ENCODE data around the gene GMCL1. TPM values are rescaled to one million over a fixed set of nuclear protein-coding genes. Genes with fewer than 3 reads are reported as not detected.
A peak's percentile ranks its signal among the peaks of the same experiment; 100 is the strongest.

Gene GMCL1
- total RNA-seq, 4 donors from 2014 or later: 9.3 to 15.0 (median 14.4) TPM

DNA sequence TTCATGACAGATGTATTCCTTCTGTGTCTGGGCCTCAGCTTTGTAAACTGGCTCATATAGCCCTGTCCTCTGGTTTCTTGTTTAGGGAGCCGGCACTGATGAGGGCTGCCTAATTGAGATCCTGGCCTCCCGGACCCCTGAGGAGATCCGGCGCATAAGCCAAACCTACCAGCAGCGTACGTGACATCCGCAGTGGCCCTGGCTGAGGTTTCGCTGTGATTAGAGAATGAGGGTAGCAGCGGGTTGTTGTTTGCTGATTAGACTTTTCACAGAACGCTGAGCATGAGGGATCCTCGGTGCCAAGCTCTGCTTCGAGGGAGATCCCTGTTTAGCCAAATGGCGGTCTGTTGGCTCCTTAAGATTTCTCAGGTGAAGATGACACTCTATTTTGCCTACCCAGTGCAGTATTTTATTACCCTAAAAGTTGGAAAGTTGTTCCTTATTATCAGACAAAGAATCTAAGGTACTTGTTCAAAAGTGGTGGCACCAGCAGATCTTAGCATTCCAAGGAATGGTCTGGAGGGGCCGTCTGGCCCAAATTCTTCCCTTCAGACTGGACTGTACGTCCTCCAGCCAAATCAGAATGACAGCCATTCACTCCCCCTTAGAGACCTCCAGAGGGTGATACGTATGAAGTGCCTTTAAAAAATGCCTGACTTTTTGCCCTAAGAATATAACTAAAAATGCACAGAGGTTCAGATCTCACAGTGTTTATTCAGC lies 21.5 kb upstream of the GMCL1 start:
- DNase-seq (ENCODE audit: low spot score in 2 of 2): no peak
- Histone ChIP-seq H3K9me3 (no peaks in the 10 kb centered on the region), H3K27me3 (no peaks in the 10 kb centered on the region), H3K4me3 (no peak overlapping the region), H3K36me3 (peaks cover 87% of the 10 kb centered on the region), H3K27ac (no peak overlapping the region), H3K4me1 (no peaks in the 10 kb centered on the region)
- TF ChIP-seq POLR2A (IDR thresholded peaks at IDR 0.05): no peak
- 88% methylated on average over 16 of the region's 16 CpGs for WGBS

DNA sequence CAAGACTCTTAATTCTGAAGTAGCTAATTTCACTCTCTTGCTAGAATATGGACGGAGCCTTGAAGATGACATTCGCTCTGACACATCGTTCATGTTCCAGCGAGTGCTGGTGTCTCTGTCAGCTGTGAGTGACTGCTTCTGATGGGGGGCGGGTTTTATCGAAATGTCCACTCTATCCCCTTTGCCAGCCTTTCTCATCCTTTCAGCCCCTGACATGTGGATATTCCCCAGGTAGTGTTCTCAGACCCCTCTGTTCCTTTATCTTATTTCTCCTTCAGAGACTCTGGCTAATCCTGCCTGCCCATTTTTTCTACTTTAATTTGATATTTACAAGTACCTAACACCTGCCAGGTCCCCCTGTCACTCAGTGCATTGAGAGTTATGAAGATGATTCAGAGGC lies 18.9 kb upstream of the GMCL1 start:
- Histone ChIP-seq H3K27me3 (no peaks in the 10 kb centered on the region), H3K4me1 (no peaks in the 10 kb centered on the region), H3K36me3 (peaks cover 88% of the 10 kb centered on the region), H3K9me3 (no peaks in the 10 kb centered on the region), H3K27ac (no peak overlapping the region), H3K4me3 (no peak overlapping the region)
- no peak for TF ChIP-seq POLR2AphosphoS5 (IDR thresholded peaks at IDR 0.05)
- TF ChIP-seq POLR2A (IDR thresholded peaks at IDR 0.05): no peak
- TF ChIP-seq EP300 (IDR thresholded peaks at IDR 0.05): no peak
- no peak for TF ChIP-seq CTCF (IDR thresholded peaks at IDR 0.05)
- 94% methylated on average over 6 of the region's 6 CpGs for WGBS
- no peak for DNase-seq (ENCODE audit: low spot score in 2 of 2)

DNA sequence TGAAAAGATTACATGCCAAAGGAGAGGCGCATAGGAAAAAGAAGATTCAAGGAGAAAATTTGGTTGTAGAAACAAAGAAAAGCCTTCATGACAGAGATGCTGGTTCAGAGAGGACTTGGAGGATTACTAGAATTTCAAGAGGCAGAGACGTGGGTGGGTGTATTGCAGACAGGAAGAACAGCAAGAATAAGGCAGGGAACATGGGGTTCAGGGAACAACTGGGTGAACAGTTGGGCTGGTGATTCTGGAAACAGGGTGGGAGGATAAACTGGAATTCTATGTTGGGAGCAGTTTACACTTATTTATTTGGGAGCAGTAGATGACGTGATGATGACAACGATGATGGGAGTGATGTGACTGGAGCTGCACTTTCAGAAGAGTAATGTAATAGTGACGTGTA lies 18.4 kb upstream of the GMCL1 start:
- peaks cover 85% of the 10 kb centered on the region for H3K36me3 ChIP-seq

DNA sequence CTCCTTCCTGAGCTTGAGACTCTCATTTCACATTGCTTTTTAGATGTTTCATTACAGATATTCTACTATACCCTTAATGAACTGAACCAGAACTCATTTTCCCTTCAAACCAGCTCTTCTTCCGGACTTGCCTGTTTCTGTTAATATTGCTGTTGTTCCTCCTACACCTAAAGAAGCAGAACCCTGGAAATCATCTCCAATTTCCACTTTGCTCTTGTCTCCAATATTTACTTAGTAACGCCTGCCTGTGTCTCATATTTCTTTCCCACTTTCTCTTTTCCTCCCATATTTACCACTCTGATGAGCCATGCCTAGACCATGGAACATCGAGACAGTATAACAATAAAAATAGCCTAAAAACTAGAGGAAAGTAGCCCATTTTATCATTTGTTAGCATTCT lies 17.9 kb upstream of the GMCL1 start:
- DNase-seq (ENCODE audit: low spot score in 2 of 2): no peak
- Histone ChIP-seq H3K9me3 (no peaks in the 10 kb centered on the region), H3K27me3 (no peaks in the 10 kb centered on the region), H3K27ac (no peak overlapping the region), H3K36me3 (peaks cover 79% of the 10 kb centered on the region), H3K4me3 (no peak overlapping the region), H3K4me1 (no peaks in the 10 kb centered on the region)
- no peak for TF ChIP-seq EP300 (IDR thresholded peaks at IDR 0.05)
- 95% methylated on average over 3 of the region's 3 CpGs for WGBS

More for the DNA sequence above, 18.4 kb upstream of the GMCL1 start:
- WGBS: 84% methylated on average over 5 of the region's 5 CpGs
- no peak for DNase-seq (ENCODE audit: low spot score in 2 of 2)
- no peak for TF ChIP-seq CTCF (IDR thresholded peaks at IDR 0.05)
- no peak for TF ChIP-seq EP300 (IDR thresholded peaks at IDR 0.05)
- no peak for TF ChIP-seq POLR2AphosphoS5 (IDR thresholded peaks at IDR 0.05)
- no peak for TF ChIP-seq POLR2A (IDR thresholded peaks at IDR 0.05)
- Histone ChIP-seq H3K27me3 (no peaks in the 10 kb centered on the region), H3K4me3 (no peak overlapping the region), H3K4me1 (no peaks in the 10 kb centered on the region), H3K9me3 (no peaks in the 10 kb centered on the region), H3K27ac (no peak overlapping the region)

DNA sequence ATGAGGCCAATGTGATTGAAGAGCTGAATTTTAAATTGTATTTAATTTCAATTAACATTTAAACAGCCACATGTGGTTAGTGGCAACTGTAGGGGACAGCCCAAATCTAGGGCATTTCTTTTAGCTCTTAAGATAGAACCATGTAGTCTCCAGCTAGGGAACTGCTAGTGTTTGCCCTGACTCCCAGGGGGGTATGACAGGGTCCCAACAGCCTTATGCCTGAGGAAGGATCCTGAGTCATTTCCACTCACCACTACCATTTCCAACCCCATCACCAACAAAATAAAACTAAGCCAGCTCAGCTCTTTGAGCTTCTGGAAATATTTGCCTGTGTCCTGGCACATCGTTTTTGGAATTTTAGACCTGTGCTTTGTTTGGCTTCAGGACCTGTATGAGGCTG lies 13.7 kb upstream of the GMCL1 start:
- no peaks in the 10 kb centered on the region for H3K9me3 ChIP-seq
- H3K27ac ChIP-seq: no peak overlapping the region
- H3K4me1 ChIP-seq: peaks cover 9% of the 10 kb centered on the region
- no peak for DNase-seq (ENCODE audit: low spot score in 2 of 2)
- H3K36me3 ChIP-seq: peaks cover 60% of the 10 kb centered on the region
- H3K4me3 ChIP-seq: no peak overlapping the region
- no peaks in the 10 kb centered on the region for H3K27me3 ChIP-seq
- 57% methylated on average over 1 of the region's 1 CpG for WGBS
- no peak for TF ChIP-seq CTCF (IDR thresholded peaks at IDR 0.05)
- no peak for TF ChIP-seq POLR2AphosphoS5 (IDR thresholded peaks at IDR 0.05)
- no peak for TF ChIP-seq POLR2A (IDR thresholded peaks at IDR 0.05)
- TF ChIP-seq EP300 (IDR thresholded peaks at IDR 0.05): no peak

- 20% methylated on average over 3 of the region's 3 CpGs for WGBS
- Histone ChIP-seq H3K4me3 (no peak overlapping the region), H3K4me1 (peaks cover 9% of the 10 kb centered on the region), H3K27ac (peak overlapping the region; percentile 25), H3K9me3 (no peaks in the 10 kb centered on the region), H3K36me3 (peaks cover 60% of the 10 kb centered on the region), H3K27me3 (no peaks in the 10 kb centered on the region)
- DNase-seq (ENCODE audit: low spot score in 2 of 2): peak; percentile 87
- TF ChIP-seq POLR2A (IDR thresholded peaks at IDR 0.05) (no peak), POLR2AphosphoS5 (IDR thresholded peaks at IDR 0.05) (peak in 1 of 3 donors; percentile 47), EP300 (IDR thresholded peaks at IDR 0.05) (no peak), CTCF (IDR thresholded peaks at IDR 0.05) (peak; percentile 87 to 99)
Measured at GRCh38 chr2:69816923-69817542, 12.4 kb upstream of the GMCL1 start.
